Esophagus muscularis mucosa (tissue), 4 donors: Measurements from ENCODE around the gene CASQ2. TPM values are rescaled to one million over a fixed set of nuclear protein-coding genes. Genes with fewer than 3 reads are reported as not detected.

ENCODE experiments used
- DNase-seq: peaks from one replicate; pipeline ENCODE4 v3.0.0-alpha.2; 2017; ENCODE audit errors: extremely low spot score
- H3K27ac ChIP-seq, 4 donors: fragments of 200-600 bp; sonication (generic); replicated peaks in 1 of 4; 1 replicate in 3 of 4; 2 replicates in 1 of 4; pipeline ENCODE4 v1.5.1; 2016 to 2019; ENCODE audit warnings: mild to moderate bottlenecking in 1 of 4
- H3K27me3 ChIP-seq, 4 donors: fragments of 200-600 bp; sonication (generic); one replicate each; pipeline versions ENCODE4 v1.5.1 to v1.6.0; 2016 to 2019
- H3K36me3 ChIP-seq, 4 donors: fragments of 200-600 bp; sonication (generic); one replicate each; pipeline ENCODE4 v1.5.1; 2016 to 2019
- H3K4me1 ChIP-seq, 4 donors: fragments of 200-600 bp; sonication (generic); one replicate each; pipeline ENCODE4 v1.5.1; 2016 to 2019
- H3K4me3 ChIP-seq, 4 donors: fragments of 200-600 bp; sonication (generic); 1 replicate in 2 of 4; 2 replicates in 2 of 4; pipeline ENCODE4 v1.5.1; 2016 to 2019; ENCODE audit warnings: mild to moderate bottlenecking in 4 of 4, moderate library complexity in 1 of 4
- H3K9me3 ChIP-seq, 4 donors: fragments of 200-600 bp; sonication (generic); 1 replicate in 3 of 4; 2 replicates in 1 of 4; pipeline ENCODE4 v1.5.1; 2016 to 2019
- CTCF ChIP-seq, 3 experiments: fragments of 200-600 bp in 2 of 3; fragments of 450-650 bp in 1 of 3; sonication (generic) in 2 of 3; IDR thresholded peaks; one replicate each; pipeline ENCODE4 v1.5.1; 2017 to 2019; ENCODE audit warnings: antibody characterized with exemption in 3 of 3, mild to moderate bottlenecking in 2 of 3, moderate library complexity in 1 of 3
- EP300 ChIP-seq: sonication (generic); formaldehyde crosslinking; IDR thresholded peaks from one replicate; pipeline ENCODE4 v1.6.1; 2017; ENCODE audit warnings: antibody characterized with exemption
- POLR2A ChIP-seq: fragments of 450-650 bp; IDR thresholded peaks from one replicate; pipeline ENCODE4 v1.6.1; 2017; ENCODE audit warnings: antibody characterized with exemption, moderate library complexity, mild to moderate bottlenecking, low read depth
- POLR2AphosphoS5 ChIP-seq, 2 donors: sonication (generic); formaldehyde crosslinking; IDR thresholded peaks; one replicate each; pipeline ENCODE4 v1.6.1; 2017; ENCODE audit warnings: antibody characterized with exemption in 2 of 2
- WGBS: methylation state at CpG from one replicate; pipeline ENCODE4 v1.1.5; 2018; 5-methylcytosine and 5-hydroxymethylcytosine counted together
- intact Hi-C: fragments of 100-400 bp; cut with DNase I; formaldehyde crosslinking; loops from one replicate; pipeline ENCODE4 v1.15.1; 2023
- total RNA-seq, 4 donors: library from RNA; depleted of rRNA; stranded (reverse); fragments of >200 nt; gene quantifications; one replicate each; pipeline versions ENCODE4 v1.1.0 to v1.2.1, GENCODE V29; 2016

Gene CASQ2
- total RNA-seq, 4 donors from 2014 or later: 95.6 to 138 (median 108) TPM

DNA sequence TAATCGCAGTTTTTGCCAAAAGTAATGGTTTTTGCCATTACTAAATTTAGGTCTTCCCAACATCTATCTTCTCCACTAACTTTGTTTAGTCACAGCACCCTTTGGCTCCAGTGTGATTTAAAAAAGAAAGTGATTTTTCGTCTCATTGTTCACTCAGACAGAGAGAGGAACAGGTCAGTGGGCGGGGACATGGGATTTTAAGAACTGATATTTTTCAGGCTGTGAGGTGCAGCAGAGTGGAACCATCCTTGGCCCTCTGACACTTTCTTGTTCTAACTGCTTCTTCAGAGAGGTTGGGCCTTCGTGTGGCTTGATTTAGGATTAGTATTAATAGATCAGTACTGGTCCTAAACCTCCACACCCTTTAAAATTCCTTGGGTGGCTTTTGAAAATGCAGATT is 38.8 kb downstream of the CASQ2 start:
- no peaks in the 10 kb centered on the region for H3K9me3 ChIP-seq
- no peak for TF ChIP-seq POLR2AphosphoS5 (IDR thresholded peaks at IDR 0.05)
- TF ChIP-seq EP300: no peak
- TF ChIP-seq CTCF (IDR thresholded peaks at IDR 0.05): no peak
- TF ChIP-seq POLR2A: no peak
- H3K27me3 ChIP-seq: no peaks in the 10 kb centered on the region
- H3K36me3 ChIP-seq: peaks cover 0 to 51% (median 14%) of the 10 kb centered on the region in 4 donors
- H3K27ac ChIP-seq: no peak overlapping the region
- intact Hi-C loops: no loop called here
- WGBS: 85% methylated on average over 4 of the region's 4 CpGs
- DNase-seq: no peak
- H3K4me3 ChIP-seq: no peak overlapping the region
- H3K4me1 ChIP-seq: peaks cover 22 to 37% (median 28%) of the 10 kb centered on the region in 4 donors

GRCh38 chr1:115728341-115728740 is 40.2 kb downstream of the CASQ2 start:
- H3K27me3 ChIP-seq: no peaks in the 10 kb centered on the region
- peaks cover 22 to 38% (median 28%) of the 10 kb centered on the region in 4 donors for H3K4me1 ChIP-seq
- no peak for DNase-seq
- WGBS: 42% methylated on average over 1 of the region's 1 CpG
- no peaks in the 10 kb centered on the region for H3K9me3 ChIP-seq
- peaks cover 0 to 53% (median 12%) of the 10 kb centered on the region in 4 donors for H3K36me3 ChIP-seq
- peak overlapping the region; percentile 53 to 74 (median 64) for H3K27ac ChIP-seq
- intact Hi-C loops: no loop called here
- no peak overlapping the region for H3K4me3 ChIP-seq
- TF ChIP-seq POLR2AphosphoS5 (IDR thresholded peaks at IDR 0.05) (no peak), POLR2A (no peak), CTCF (IDR thresholded peaks at IDR 0.05) (no peak), EP300 (no peak)

DNA sequence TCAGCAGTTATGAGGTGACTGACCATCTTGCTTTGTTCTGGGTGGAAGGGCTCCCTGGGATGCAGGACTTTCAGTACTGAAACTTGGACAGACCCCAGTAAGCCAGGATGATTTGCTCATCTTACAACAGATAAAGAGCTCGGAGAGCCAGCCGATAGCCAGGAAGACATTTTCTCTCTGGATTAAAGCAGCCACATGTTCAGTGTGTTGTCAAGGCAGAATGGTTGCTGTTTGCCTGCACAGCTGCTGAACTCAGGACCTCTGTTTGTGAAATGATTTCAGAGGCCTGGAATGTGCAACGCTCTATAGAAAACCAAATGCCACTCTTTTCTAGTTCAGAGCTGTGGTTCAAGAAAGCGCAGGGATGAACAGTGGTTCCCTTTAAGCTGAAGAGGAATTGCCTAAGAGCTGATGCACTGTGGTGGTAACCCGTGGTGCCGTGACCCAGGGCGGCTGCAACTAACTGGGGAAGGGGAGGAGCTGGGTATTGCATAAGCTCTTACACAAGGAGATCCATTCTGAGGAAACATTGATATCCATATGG is 40.7 kb downstream of the CASQ2 start:
- Histone ChIP-seq H3K36me3 (peaks cover 0 to 51% (median 10%) of the 10 kb centered on the region in 4 donors), H3K4me3 (no peak overlapping the region), H3K4me1 (peaks cover 22 to 38% (median 28%) of the 10 kb centered on the region in 4 donors), H3K9me3 (no peaks in the 10 kb centered on the region), H3K27me3 (no peaks in the 10 kb centered on the region), H3K27ac (peak overlapping the region; percentile 53 to 74 (median 64))
- peak; percentile 62 to 66 for TF ChIP-seq POLR2AphosphoS5 (IDR thresholded peaks at IDR 0.05)
- no peak for TF ChIP-seq EP300
- TF ChIP-seq POLR2A: no peak
- intact Hi-C loops: no loop called here
- WGBS: 55% methylated on average over 7 of the region's 7 CpGs
- no peak for DNase-seq

DNA sequence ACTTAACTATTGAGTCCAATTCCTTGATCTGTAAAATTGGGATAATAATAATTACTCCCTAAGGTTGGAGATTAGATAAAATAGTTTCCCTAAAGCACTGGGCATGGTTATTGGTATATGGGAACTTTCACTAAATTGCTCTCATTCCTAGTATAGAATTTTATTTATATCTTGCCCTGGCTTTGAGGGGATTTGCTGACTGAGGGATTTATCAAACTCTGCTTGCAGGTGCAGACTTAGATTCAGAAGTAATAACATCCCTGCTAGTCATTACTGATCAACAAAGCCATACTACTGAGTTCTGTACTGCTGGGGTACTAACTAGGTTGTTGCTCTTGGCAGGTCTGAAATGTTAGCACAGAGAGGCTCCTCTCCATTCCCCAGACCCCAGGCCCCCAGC is 41.9 kb downstream of the CASQ2 start:
- Histone ChIP-seq H3K27ac (peak overlapping the region; percentile 53 to 74 (median 64)), H3K4me1 (peaks cover 22 to 38% (median 28%) of the 10 kb centered on the region in 4 donors), H3K4me3 (no peak overlapping the region), H3K27me3 (no peaks in the 10 kb centered on the region), H3K9me3 (no peaks in the 10 kb centered on the region), H3K36me3 (peaks cover 0 to 39% (median 7%) of the 10 kb centered on the region in 4 donors)
- no peak for TF ChIP-seq POLR2A
- intact Hi-C loops: no loop called here
- DNase-seq: no peak

- DNase-seq: no peak
- Histone ChIP-seq H3K9me3 (no peaks in the 10 kb centered on the region), H3K4me3 (no peak overlapping the region), H3K4me1 (peaks cover 22 to 38% (median 28%) of the 10 kb centered on the region in 4 donors), H3K27ac (peak overlapping the region; percentile 53 to 74 (median 54)), H3K27me3 (no peaks in the 10 kb centered on the region), H3K36me3 (peaks cover 0 to 35% (median 8%) of the 10 kb centered on the region in 4 donors)
- TF ChIP-seq POLR2AphosphoS5 (IDR thresholded peaks at IDR 0.05) (no peak), EP300 (no peak), POLR2A (no peak), CTCF (IDR thresholded peaks at IDR 0.05) (no peak)
- intact Hi-C loops: no loop called here
- WGBS: 95% methylated on average over 3 of the region's 3 CpGs
Observed at GRCh38 chr1:115726161-115726560, 42.4 kb downstream of the CASQ2 start.
